Endothelial cell (in vitro differentiated cells): ENCODE results near the gene CYGB. TPM values are rescaled to one million over a fixed set of nuclear protein-coding genes. Genes with fewer than 3 reads are reported as not detected.
"Not testable (repeated sequence)": the region's sequence is repeated elsewhere in the genome, so short reads cannot be mapped to it uniquely, and the experiment has no call there.

Experiments used
- DNase-seq: peaks from one replicate; pipeline ENCODE4 v3.0.0; 2021; ENCODE audit warnings: low spot score
- H3K27ac Mint-ChIP-seq: one replicate; pipeline ENCODE4 v1.8.0; 2021; ENCODE audit warnings: mixed read lengths, inconsistent platforms; ENCODE audit not compliant: unreplicated experiment
- H3K27me3 Mint-ChIP-seq: one replicate; pipeline ENCODE4 v1.8.0; 2021; ENCODE audit warnings: mild to moderate bottlenecking, moderate library complexity, mixed read lengths, inconsistent platforms; ENCODE audit not compliant: unreplicated experiment
- H3K36me3 Mint-ChIP-seq: one replicate; pipeline ENCODE4 v1.8.0; 2021; ENCODE audit warnings: mild to moderate bottlenecking, low read depth, mixed read lengths, inconsistent platforms; ENCODE audit not compliant: unreplicated experiment
- H3K4me1 Mint-ChIP-seq: one replicate; pipeline ENCODE4 v1.8.0; 2021; ENCODE audit warnings: mild to moderate bottlenecking, mixed read lengths, inconsistent platforms; ENCODE audit not compliant: unreplicated experiment
- H3K4me3 Mint-ChIP-seq: one replicate; pipeline ENCODE4 v1.8.0; 2021; ENCODE audit warnings: mild to moderate bottlenecking, mixed read lengths, inconsistent platforms; ENCODE audit not compliant: unreplicated experiment
- H3K9me3 Mint-ChIP-seq: one replicate; pipeline ENCODE4 v1.8.0; 2021; ENCODE audit warnings: mixed read lengths, inconsistent platforms; ENCODE audit not compliant: unreplicated experiment
- CTCF ChIP-seq: fragments of 200-600 bp; sonication (generic); IDR thresholded peaks from one replicate; pipeline ENCODE4 v1.5.0; 2021; ENCODE audit warnings: antibody characterized with exemption; ENCODE audit not compliant: unreplicated experiment
- total RNA-seq: library from RNA; stranded (reverse); fragmentation: NEBNext Ultra II Directional; extraction: Animal tissue kit (Norgen Biotek cat#: 25700); gene quantifications from one replicate; pipeline ENCODE4 v1.2.1, GENCODE V29; 2021; ENCODE audit not compliant: unreplicated experiment

Gene CYGB
- total RNA-seq, 1 donor from 2014 or later, result 0.51 TPM

GRCh38 chr17:76535788-76536510 is 1.6 kb downstream of the CYGB start:
- Mint-ChIP-seq H3K27ac (no peak overlapping the region), H3K27me3 (peaks cover 14% of the 10 kb centered on the region), H3K36me3 (no peaks in the 10 kb centered on the region), H3K9me3 (no peaks in the 10 kb centered on the region), H3K4me1 (peaks cover 15% of the 10 kb centered on the region), H3K4me3 (no peak overlapping the region)
- TF ChIP-seq CTCF, result no peak
- DNase-seq, result no peak

- H3K9me3 Mint-ChIP-seq, result no peaks in the 10 kb centered on the region
- peaks cover 14% of the 10 kb centered on the region for H3K27me3 Mint-ChIP-seq
- H3K4me1 Mint-ChIP-seq, result peaks cover 20% of the 10 kb centered on the region
- DNase-seq, result no peak
- H3K36me3 Mint-ChIP-seq, result no peaks in the 10 kb centered on the region
- H3K4me3 Mint-ChIP-seq, result no peak overlapping the region
- H3K27ac Mint-ChIP-seq, result no peak overlapping the region
- no peak for TF ChIP-seq CTCF
These were observed 2.4 kb downstream of the CYGB start for GRCh38 chr17:76534831-76535732.

- H3K27me3 Mint-ChIP-seq, result peaks cover 11% of the 10 kb centered on the region
- not testable (repeated sequence) for H3K36me3 Mint-ChIP-seq, H3K27ac Mint-ChIP-seq, DNase-seq, H3K4me3 Mint-ChIP-seq, H3K9me3 Mint-ChIP-seq
- peaks cover 15% of the 10 kb centered on the region for H3K4me1 Mint-ChIP-seq
These were observed 3.7 kb downstream of the CYGB start for GRCh38 chr17:76533640-76534359.

GRCh38 chr17:76532072-76532651 is 5.3 kb downstream of the CYGB start:
- H3K9me3 Mint-ChIP-seq, result no peaks in the 10 kb centered on the region
- peaks cover 11% of the 10 kb centered on the region for H3K27me3 Mint-ChIP-seq
- no peaks in the 10 kb centered on the region for H3K36me3 Mint-ChIP-seq
- H3K4me1 Mint-ChIP-seq, result peaks cover 11% of the 10 kb centered on the region
- DNase-seq, result no peak
- TF ChIP-seq CTCF, result no peak
- peak overlapping the region; percentile 27 for H3K4me3 Mint-ChIP-seq
- peak overlapping the region; percentile 28 for H3K27ac Mint-ChIP-seq

- H3K4me3 Mint-ChIP-seq, result peak overlapping the region; percentile 27
- peaks cover 11% of the 10 kb centered on the region for H3K4me1 Mint-ChIP-seq
- H3K27ac Mint-ChIP-seq, result peak overlapping the region; percentile 28
These were observed 5.9 kb downstream of the CYGB start for GRCh38 chr17:76531486-76532038.

More at GRCh38 chr17:76531486-76532038, 5.9 kb downstream of the CYGB start:
- no peak for TF ChIP-seq CTCF
- Mint-ChIP-seq H3K27me3 (peaks cover 9% of the 10 kb centered on the region), H3K36me3 (no peaks in the 10 kb centered on the region), H3K9me3 (no peaks in the 10 kb centered on the region)
- DNase-seq, result no peak
